Retinal pigment epithelial cell (primary cell): ENCODE data around the gene ART5.
"Not testable (repeated sequence)": the region's sequence is repeated elsewhere in the genome, so short reads cannot be mapped to it uniquely, and the experiment has no call there.

Experiments used
- DNase-seq: peaks from one replicate; pipeline ENCODE4 v3.0.0-alpha.2; 2010; ENCODE audit warnings: low read depth
- H3K4me3 ChIP-seq: 2 replicates; pipeline ENCODE4 v1.5.1; 2011; ENCODE audit warnings: mild to moderate bottlenecking, low read length, control low read depth, moderate library complexity
- TF ChIP-seq, protein P1 (sequence below): conservative IDR thresholded peaks from 2 replicates; pipeline ENCODE4 v1.5.1; 2011; ENCODE audit warnings: low read depth, low read length, control low read depth, inconsistent platforms

The ART5 gene

GRCh38 chr11:3659595-3660515 lies 18.1 kb upstream of the ART5 start:
- H3K4me3 ChIP-seq = no peak overlapping the region
- TF ChIP-seq, protein P1, sequence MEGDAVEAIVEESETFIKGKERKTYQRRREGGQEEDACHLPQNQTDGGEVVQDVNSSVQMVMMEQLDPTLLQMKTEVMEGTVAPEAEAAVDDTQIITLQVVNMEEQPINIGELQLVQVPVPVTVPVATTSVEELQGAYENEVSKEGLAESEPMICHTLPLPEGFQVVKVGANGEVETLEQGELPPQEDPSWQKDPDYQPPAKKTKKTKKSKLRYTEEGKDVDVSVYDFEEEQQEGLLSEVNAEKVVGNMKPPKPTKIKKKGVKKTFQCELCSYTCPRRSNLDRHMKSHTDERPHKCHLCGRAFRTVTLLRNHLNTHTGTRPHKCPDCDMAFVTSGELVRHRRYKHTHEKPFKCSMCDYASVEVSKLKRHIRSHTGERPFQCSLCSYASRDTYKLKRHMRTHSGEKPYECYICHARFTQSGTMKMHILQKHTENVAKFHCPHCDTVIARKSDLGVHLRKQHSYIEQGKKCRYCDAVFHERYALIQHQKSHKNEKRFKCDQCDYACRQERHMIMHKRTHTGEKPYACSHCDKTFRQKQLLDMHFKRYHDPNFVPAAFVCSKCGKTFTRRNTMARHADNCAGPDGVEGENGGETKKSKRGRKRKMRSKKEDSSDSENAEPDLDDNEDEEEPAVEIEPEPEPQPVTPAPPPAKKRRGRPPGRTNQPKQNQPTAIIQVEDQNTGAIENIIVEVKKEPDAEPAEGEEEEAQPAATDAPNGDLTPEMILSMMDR = no peak
- DNase-seq = no peak

- TF ChIP-seq, protein P1 = no peak
- no peak overlapping the region for H3K4me3 ChIP-seq
- DNase-seq = no peak
These were observed 16.5 kb upstream of the ART5 start for GRCh38 chr11:3658252-3658651.

DNA sequence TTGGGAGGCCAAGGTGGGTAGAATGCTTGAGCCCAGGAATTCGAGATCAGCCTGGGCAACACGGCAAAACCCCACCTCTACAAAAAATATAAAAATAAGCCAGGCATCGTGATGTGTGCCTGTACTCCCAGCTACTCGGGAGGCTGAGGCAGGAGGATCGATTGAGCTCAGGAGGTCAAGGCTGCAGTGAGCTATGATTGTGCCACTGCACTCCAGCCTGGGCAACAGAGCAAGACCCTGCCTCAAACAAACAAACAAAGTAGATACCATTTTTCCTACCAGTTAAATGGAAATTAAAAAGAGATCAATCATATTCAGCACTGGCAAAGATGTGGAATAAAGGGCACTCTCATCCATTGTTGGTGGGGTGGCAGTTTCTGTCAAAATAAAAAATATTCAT lies 15.5 kb upstream of the ART5 start:
- not testable (repeated sequence) for H3K4me3 ChIP-seq, DNase-seq

GRCh38 chr11:3655547-3655946 lies 13.8 kb upstream of the ART5 start:
- H3K4me3 ChIP-seq = no peak overlapping the region
- TF ChIP-seq, protein P1 = no peak
- no peak for DNase-seq

- DNase-seq, H3K4me3 ChIP-seq: not testable (repeated sequence)
These were observed 10.7 kb upstream of the ART5 start for GRCh38 chr11:3652514-3652913.

- H3K4me3 ChIP-seq, DNase-seq: not testable (repeated sequence)
These were observed 7.6 kb upstream of the ART5 start for GRCh38 chr11:3649374-3649773.

DNA sequence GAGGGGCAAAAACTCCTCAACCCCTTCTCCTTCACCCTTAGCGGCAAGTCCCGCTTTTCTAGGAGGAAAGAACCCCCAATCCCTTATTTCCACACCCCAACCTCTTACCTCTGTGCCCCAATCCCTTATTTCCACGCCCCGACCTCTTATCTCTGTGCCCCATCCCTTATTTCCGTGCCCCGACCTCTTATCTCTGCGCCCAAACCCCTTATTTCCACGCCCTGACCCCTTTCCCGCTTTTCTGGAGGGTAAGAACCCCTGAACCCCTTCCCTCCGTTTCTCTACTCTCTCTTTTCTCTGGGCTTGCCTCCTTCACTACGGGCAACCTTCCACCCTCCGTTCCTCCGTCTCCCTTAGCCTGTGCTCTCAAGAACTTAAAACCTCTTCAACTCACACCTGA lies 7.1 kb upstream of the ART5 start:
- not testable (repeated sequence) for H3K4me3 ChIP-seq, DNase-seq

GRCh38 chr11:3645552-3645951 lies 3.8 kb upstream of the ART5 start:
- no peak for DNase-seq
- no peak overlapping the region for H3K4me3 ChIP-seq
- TF ChIP-seq, protein P1 = no peak

DNA sequence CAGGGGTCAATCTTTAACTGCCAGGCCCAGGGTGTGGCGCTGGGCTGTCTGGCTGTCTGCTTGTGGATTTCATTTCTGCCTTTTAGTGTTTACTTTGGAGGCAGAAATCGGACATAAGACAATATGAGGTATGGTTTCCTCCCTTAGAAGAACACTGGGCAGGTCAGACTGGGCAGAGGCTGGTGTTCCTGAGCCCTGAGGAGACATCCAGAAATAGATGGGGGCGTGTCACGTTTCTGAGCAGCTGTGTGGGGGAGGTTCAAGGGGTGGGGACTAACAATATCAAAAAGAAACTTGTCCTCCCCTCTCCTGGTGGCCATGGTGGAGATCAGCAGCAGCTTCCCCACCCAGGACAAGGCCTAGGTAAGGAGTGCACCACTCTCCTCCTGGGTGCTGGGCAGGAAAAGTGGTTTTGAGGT lies 3.0 kb upstream of the ART5 start, which contains the start of gene ART1:
Gene ART1, plus strand, starts transcription at position 312 of the 419 bp plus-strand sequence. CDS start 14,086 bp downstream, outside the sequence.
- TF ChIP-seq, protein P1 = no peak
- no peak for DNase-seq

GRCh38 chr11:3643102-3643546 lies 1.3 kb upstream of the ART5 start:
- H3K4me3 ChIP-seq = peak overlapping the region; percentile 54
- DNase-seq = not testable (repeated sequence)

More for the DNA sequence above, 3.0 kb upstream of the ART5 start, which contains the start of gene ART1:
- no peak within 1 kb of the TSS for H3K4me3 ChIP-seq
